HG03457 (cell line): Measurements from ENCODE around the gene NOP9.
A peak's percentile ranks its signal among the peaks of the same experiment; 100 is the strongest.

ENCODE experiments used
- ATAC-seq: cut with Tn5 transposase; IDR thresholded peaks from one replicate; pipeline ENCODE4 v1.9.1; 2021; ENCODE audit warnings: moderate number of reproducible peaks; ENCODE audit not compliant: unreplicated experiment

Gene NOP9

DNA sequence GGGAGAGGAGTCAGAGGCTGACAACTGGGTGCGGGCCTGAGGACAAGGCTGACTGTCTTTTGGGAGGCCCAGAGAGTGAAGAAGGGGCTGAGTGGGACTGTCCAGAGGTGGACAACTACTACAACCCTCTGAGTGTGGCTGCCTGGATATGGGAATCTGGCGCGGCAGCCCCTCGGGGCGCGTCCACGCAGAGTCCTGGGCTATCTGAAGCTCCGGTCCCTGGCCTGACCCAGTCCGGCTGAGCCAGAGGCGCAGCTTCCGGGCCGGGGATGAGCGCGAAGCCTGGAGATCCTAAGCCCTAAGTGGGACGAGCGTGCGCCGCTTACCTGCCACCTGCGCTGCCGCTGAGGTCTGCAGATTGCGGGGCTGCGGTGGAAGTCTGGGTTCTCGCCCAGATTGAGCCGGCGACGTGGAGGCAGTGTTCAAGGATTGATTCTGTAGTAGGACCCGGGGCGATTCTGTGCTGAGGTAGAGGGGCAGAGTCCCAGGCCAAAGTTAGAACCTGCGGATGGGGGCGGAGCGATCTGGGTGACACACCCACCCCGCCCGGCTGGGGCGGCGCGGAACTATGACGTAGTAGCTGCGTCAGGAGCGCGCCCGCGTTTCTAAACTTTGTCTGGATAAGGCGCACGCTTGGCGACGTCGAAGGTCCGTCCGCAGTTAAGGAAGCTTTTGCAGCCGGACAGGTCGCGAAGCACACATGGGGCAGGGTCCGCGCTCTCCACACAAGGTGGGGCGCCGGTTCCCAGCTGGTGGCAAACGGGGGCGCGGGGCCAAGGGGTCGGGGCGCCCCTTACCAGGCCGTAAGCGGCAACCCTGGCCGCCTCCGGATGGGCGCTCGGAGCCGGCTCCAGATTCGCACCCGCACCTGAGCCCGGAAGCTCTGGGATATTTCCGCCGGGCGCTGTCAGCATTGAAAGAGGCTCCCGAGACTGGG is at the start of gene NOP9, which contains the start of gene DHRS1:
NOP9 (plus strand) TSS at position 596 of the 937 bp plus-strand sequence; CDS start at position 701, 105 bp downstream.
DHRS1 (minus strand) TSS at position 526 of the 937 bp plus-strand sequence. CDS start 674 bp downstream, outside the sequence.
- peak; percentile 45 for ATAC-seq

DNA sequence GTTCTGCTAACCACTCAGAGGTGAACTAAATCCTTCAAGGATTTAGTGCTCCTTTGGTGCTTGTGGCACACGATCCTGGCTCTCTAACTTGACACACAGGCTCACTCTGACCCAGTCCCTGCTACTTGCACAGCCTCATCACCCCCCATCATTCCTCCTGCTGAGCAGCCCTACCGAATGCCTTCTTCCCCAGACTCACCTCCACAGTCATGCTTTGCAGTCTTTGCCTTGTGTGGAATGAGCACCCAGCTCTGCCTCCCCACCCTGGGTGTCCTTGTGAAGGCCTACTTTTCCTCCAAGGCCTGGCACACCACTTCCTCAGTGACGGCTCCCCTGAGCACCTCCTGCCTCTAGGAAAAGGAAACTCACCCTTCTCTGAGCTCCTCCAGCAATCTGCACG is 49.3 kb upstream of the NOP9 start:
- ATAC-seq = no peak

- ATAC-seq = no peak
Observed at GRCh38 chr14:24251880-24252288, 47.8 kb upstream of the NOP9 start.

DNA sequence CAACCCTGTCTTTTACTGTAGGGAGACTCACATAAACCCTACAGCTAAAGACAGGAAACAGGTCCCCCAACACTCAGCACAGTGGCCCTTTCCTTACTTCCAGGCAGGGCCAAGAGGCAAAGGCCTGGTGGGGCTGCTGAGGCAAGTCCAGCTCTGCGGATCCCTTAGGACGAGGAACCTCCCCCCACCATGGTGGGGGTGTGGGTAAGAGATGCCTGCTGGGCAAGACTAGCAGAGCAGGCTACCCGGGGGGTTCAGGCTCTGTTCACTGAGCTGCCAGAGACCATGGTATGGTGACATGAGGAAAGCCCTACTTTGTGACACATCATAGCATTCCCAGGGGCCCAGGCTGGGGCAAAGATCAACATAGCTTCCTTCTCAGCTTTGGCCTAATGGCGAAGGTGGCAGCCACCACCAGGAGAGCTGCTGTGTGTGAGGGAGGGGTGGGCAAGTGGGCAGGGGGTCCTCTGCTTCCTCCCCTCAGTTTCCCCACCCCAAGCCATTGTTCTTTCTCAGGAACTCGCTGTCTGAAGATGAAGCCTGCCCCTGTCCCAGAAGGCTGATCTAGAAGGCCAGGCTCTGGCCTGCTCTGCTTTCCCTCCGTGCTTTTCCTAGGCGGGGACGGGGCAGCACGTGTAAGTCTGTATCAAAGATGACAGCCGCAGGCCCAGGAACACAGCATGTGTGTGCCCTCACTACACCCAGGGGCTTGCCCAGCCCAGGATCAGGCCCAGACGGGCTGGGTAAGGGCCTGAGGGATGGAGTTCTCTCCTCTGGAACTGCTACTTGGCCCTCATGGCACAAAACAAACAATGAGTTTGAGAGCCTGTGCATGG is 47.1 kb upstream of the NOP9 start:
- ATAC-seq = no peak

- ATAC-seq = no peak
Observed at GRCh38 chr14:24253936-24254335, 45.7 kb upstream of the NOP9 start.

- no peak for ATAC-seq
Observed at GRCh38 chr14:24254630-24255392, 44.8 kb upstream of the NOP9 start.

DNA sequence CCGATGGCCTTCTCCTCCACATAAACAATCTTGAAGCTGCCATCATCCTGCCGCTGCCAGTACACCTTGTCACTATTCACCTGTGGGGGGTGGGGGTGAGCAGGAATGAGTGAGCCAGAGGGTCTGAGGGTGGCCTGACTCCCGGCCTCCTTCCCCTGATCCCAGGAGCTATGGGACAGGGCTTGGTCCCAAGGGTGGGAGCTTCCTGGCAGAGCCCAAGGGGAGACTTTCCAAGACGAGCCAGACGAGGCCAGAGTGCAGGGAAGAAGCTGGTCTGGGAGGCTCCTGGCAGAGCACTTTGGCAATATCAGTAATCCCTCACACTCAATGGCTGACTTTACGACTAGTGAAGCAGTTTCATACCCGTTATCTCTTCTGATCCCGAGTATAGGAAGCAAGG is 44.2 kb upstream of the NOP9 start:
- no peak for ATAC-seq

DNA sequence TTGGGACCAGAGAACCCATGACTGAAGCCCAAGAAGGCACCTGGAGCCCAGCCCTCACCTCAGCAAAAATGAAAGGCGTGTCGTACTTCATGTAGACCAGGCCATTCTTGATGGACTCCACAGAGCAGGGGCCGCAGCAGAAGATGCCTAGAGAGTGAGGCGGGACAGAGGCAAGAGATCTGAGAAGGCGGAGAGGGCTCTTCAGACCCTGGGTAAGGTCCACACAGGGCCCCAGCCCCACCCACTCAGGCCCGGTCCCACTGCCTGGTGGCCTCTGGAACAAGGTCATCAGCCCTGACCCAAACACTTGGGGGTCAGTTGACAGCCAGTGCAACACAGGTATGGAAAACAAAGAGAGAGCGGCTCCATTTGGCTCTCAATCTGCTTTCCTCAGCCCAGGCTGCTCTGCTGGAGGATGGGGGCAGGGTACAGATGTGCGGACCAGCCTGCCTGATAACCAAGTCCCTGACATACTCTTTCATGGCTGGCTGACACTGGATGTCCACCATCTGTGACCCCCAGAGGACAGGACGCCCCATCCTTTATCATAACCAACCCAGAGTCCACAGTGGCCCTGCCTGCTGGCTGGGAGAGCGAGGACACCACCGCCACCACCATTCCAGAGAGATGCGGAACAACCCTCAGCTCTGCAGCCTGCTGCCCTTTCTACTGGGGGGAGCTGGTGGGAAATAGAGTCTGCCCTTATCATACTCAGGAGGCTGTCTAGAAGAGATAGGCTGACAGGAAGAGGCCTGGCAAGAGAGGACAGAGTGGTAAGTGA is 43.5 kb upstream of the NOP9 start:
- ATAC-seq = no peak

DNA sequence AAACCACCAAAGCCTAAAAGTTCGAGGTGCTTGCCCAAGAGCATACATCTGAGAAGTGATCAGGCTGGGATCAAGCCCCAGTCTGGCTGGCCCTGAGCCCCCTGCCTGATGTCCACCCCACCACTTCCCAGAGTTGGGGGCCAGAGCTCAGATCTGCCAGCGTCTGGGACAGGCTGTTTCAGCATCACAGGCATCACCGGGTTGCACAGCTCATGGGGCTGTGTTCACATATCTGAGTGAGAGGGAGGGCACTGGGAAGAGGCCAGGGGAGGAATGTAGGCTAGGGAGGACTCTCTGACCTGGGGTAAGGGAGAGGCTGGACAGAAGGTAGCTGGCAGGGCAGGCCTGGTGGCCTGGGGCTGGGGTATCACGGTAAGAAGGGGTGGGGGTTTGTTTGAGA is 42.7 kb upstream of the NOP9 start:
- ATAC-seq = no peak

- ATAC-seq = no peak
Observed at GRCh38 chr14:24258119-24258518, 41.5 kb upstream of the NOP9 start.

DNA sequence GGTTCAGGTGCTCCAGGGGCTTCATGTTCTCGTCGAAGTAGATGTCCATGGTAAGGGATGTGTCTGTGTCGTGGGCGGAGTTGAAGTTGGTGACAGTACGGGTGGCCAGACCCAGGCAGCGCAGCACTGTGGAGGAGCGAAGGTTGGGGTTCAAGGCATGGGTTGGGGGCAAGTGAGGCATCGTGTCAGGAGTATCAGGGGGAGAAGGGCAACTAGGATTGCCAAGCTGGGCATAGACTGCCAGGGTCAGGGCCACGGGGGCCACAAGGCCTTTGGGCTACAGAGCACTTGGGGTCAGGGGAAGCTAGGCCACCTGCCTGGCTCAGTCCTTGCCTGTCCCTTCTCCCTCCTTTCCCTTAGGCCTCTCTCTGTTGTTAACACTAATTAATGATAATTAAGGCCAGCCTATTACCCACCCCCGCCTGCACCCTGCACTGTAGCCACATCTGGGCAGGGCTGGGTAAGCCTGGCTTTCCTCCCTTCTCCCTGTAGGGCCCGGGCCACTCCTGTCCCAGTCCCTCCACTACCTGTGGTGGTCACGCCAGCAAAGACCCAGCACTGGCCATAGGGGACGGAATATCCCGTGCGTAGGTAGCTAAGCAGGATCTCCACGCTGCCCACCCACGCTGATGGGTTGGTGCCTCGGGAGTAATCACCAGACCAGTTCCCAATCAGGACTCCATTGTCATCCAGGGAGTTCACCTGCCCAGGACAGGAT is 40.9 kb upstream of the NOP9 start:
- ATAC-seq = no peak

- ATAC-seq = no peak
Observed at GRCh38 chr14:24259282-24260025, 40.2 kb upstream of the NOP9 start.

DNA sequence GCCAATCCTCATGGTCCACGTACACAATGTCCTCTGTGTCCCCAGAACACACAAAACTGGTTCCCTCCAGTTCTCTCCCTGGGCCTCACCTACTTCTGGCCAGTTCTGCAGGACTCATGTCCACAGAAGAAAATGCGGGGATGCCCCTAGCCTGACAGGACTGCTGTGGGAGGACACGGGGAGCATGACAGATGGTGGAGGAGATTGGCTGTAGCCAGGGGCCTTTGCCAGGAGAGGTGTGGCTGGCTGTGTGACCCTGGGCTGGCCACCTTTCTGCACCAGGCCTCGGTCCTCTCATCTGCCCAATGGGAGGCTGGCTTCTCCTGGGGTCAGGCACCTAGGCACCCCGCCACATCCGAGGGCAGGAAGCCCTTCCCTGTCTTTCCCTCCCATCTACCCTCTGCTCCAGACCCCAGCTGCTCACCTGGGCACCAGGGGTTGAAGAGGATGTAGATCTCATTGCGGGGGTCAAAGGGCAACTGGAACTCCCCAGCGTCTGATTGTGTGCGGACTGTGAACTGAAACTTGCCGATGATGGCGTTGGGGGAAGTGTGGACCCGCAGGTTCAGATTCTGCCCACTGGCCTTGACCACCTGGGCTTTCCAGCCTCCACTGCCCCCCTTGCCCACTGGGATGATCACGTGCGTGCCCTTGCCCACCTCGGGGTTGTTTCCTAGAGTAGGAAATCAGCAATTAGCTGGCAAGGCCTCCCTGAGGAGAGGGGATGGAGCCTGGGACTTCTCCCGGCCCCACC is 39.4 kb upstream of the NOP9 start:
- no peak for ATAC-seq

DNA sequence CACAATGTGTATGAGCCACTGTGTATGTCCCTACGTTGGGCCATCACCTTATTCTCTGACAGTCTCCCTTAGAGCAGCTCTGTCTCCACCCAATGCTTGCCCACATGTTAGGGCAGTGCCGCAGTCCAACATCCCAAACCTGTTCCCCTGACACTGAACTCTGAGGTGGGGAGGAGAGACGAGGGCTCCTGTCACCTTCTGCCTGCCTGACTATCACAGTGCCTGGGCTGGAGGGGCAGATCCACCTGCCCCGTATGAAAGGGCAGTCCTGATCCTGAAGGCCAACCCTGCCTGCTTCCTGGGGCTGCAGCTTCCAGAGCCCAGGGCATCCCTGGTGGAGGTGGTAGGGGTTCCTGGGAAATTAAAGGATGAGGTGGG is 38.9 kb upstream of the NOP9 start:
- no peak for ATAC-seq

DNA sequence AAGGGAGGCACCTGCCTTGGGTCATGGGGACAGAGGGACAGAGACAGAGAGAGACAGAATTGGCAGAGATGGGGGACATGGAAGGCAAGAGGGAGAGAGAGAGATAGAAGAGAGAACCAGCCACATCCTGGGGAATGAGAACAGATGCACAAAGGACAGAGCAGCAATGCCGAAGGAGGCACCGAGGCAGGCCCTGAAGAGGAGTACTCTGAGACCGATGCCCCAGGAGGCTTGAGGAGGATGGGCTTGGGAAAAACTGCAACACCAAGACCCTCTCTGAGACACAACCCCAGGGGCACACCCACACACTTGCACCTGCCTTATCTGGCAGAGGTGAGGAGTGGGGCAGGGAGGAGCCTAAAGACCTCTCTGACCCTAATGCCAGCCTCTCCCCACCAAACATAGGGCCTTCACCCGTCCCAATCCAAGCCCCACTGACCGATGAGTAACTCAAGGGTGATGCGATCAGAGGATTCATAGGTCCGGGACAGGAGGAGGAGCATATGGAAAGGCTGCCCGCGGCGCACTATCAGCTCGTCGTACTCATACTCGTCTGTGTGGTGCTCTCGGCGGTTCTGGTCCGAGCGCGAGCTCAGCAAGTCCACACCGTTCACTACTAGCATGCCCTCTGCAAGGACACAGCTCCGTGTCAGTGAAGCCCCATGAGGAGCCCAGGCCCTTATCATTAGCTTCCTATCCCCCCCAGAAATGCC is 38.2 kb upstream of the NOP9 start:
- no peak for ATAC-seq

- no peak for ATAC-seq
Observed at GRCh38 chr14:24261969-24262327, 37.7 kb upstream of the NOP9 start.
